Upper lobe of right lung (tissue), 1 donor: ENCODE measurements around the gene IL36A. TPM values are rescaled to one million over a fixed set of nuclear protein-coding genes. Genes with fewer than 3 reads are reported as not detected.

Experiments used
- ATAC-seq: fragments of 200-7000 bp; cut with Tn5 transposase; one replicate; pipeline ENCODE4 v1.9.1; 2020; ENCODE audit warnings: mild to moderate bottlenecking, moderate library complexity
- DNase-seq: peaks from one replicate; pipeline ENCODE4 v3.0.0-alpha.2; 2020
- H3K27ac ChIP-seq: fragments of 200-600 bp; one replicate; pipeline ENCODE4 v1.8.0; 2022
- H3K27me3 ChIP-seq: fragments of 200-600 bp; one replicate; pipeline ENCODE4 v1.8.0; 2022; ENCODE audit warnings: mild to moderate bottlenecking
- H3K36me3 ChIP-seq: fragments of 200-600 bp; one replicate; pipeline ENCODE4 v1.8.0; 2022
- H3K4me1 ChIP-seq: fragments of 200-600 bp; one replicate; pipeline ENCODE4 v1.8.0; 2022
- H3K4me3 ChIP-seq: fragments of 200-600 bp; one replicate; pipeline ENCODE4 v1.8.0; 2022; ENCODE audit warnings: mild to moderate bottlenecking
- H3K9me3 ChIP-seq: fragments of 200-600 bp; one replicate; pipeline ENCODE4 v1.8.0; 2022
- CTCF ChIP-seq: fragments of 200-600 bp; IDR thresholded peaks from one replicate; pipeline ENCODE4 v1.8.0; 2022; ENCODE audit warnings: antibody characterized with exemption
- intact Hi-C: fragments of 100-400 bp; cut with DNase I; formaldehyde crosslinking; loops from one replicate; pipeline ENCODE4 v1.11.0; 2022
- total RNA-seq: library from RNA; stranded (reverse); fragmentation: NEBNext Ultra II Directional; extraction: Animal tissue kit (Norgen Biotek cat#: 25700); gene quantifications from one replicate; pipeline ENCODE4 v1.2.1, GENCODE V29; 2021
- donor health status: DM: no; HTN: yes; CAD: no; lungs with severe emphysema.

IL36A gene
- total RNA-seq, 1 donor from 2014 or later = not detected

GRCh38 chr2:112979731-112980130 lies 25.5 kb upstream of the IL36A start:
- H3K36me3 ChIP-seq = no peaks in the 10 kb centered on the region
- intact Hi-C loops = no loop called here
- ATAC-seq (no peak), DNase-seq (no peak)
- H3K9me3 ChIP-seq = no peaks in the 10 kb centered on the region
- H3K4me3 ChIP-seq = no peak overlapping the region
- H3K27me3 ChIP-seq = peaks cover 4% of the 10 kb centered on the region
- no peak for TF ChIP-seq CTCF
- H3K27ac ChIP-seq = no peak overlapping the region
- no peaks in the 10 kb centered on the region for H3K4me1 ChIP-seq

GRCh38 chr2:112980537-112980936 lies 24.7 kb upstream of the IL36A start:
- no peak for TF ChIP-seq CTCF
- Histone ChIP-seq H3K4me1 (no peaks in the 10 kb centered on the region), H3K27ac (no peak overlapping the region), H3K4me3 (no peak overlapping the region), H3K36me3 (no peaks in the 10 kb centered on the region), H3K9me3 (no peaks in the 10 kb centered on the region), H3K27me3 (peaks cover 4% of the 10 kb centered on the region)
- ATAC-seq = no peak
- intact Hi-C loops = no loop called here
- no peak for DNase-seq

GRCh38 chr2:112985090-112985489 lies 20.2 kb upstream of the IL36A start:
- no peak for DNase-seq
- peaks cover 4% of the 10 kb centered on the region for H3K27me3 ChIP-seq
- no peak overlapping the region for H3K4me3 ChIP-seq
- no peak for TF ChIP-seq CTCF
- intact Hi-C loops = no loop called here
- H3K27ac ChIP-seq = no peak overlapping the region
- H3K36me3 ChIP-seq = no peaks in the 10 kb centered on the region
- peaks cover 11% of the 10 kb centered on the region for H3K9me3 ChIP-seq
- peak; percentile 13 for ATAC-seq
- H3K4me1 ChIP-seq = no peaks in the 10 kb centered on the region

- intact Hi-C loops = no loop called here
- Histone ChIP-seq H3K4me3 (no peak overlapping the region), H3K9me3 (peaks cover 12% of the 10 kb centered on the region), H3K36me3 (no peaks in the 10 kb centered on the region), H3K27me3 (no peaks in the 10 kb centered on the region), H3K27ac (no peak overlapping the region), H3K4me1 (no peaks in the 10 kb centered on the region)
- no peak for TF ChIP-seq CTCF
- ATAC-seq (no peak), DNase-seq (no peak)
Measured at GRCh38 chr2:112989611-112990010, 15.6 kb upstream of the IL36A start.

- no peak for TF ChIP-seq CTCF
- H3K4me3 ChIP-seq = no peak overlapping the region
- no peaks in the 10 kb centered on the region for H3K27me3 ChIP-seq
- no peaks in the 10 kb centered on the region for H3K36me3 ChIP-seq
- H3K9me3 ChIP-seq = peaks cover 12% of the 10 kb centered on the region
- H3K4me1 ChIP-seq = no peaks in the 10 kb centered on the region
- intact Hi-C loops = no loop called here
- ATAC-seq (no peak), DNase-seq (no peak)
- H3K27ac ChIP-seq = no peak overlapping the region
Measured at GRCh38 chr2:112993831-112994230, 11.4 kb upstream of the IL36A start.

GRCh38 chr2:112994648-112995047 lies 10.6 kb upstream of the IL36A start:
- Histone ChIP-seq H3K4me3 (no peak overlapping the region), H3K27ac (no peak overlapping the region), H3K9me3 (peaks cover 5% of the 10 kb centered on the region), H3K27me3 (no peaks in the 10 kb centered on the region), H3K36me3 (no peaks in the 10 kb centered on the region), H3K4me1 (no peaks in the 10 kb centered on the region)
- intact Hi-C loops = no loop called here
- TF ChIP-seq CTCF = no peak
- ATAC-seq (no peak), DNase-seq (no peak)
